ENCODE results near the gene ITK. TPM values are rescaled to one million over a fixed set of nuclear protein-coding genes. Genes with fewer than 3 reads are reported as not detected.
A peak's percentile ranks its signal among the peaks of the same experiment; 100 is the strongest.

Gene ITK
- polyA plus RNA-seq, 1 donor: 0.31 TPM

DNA sequence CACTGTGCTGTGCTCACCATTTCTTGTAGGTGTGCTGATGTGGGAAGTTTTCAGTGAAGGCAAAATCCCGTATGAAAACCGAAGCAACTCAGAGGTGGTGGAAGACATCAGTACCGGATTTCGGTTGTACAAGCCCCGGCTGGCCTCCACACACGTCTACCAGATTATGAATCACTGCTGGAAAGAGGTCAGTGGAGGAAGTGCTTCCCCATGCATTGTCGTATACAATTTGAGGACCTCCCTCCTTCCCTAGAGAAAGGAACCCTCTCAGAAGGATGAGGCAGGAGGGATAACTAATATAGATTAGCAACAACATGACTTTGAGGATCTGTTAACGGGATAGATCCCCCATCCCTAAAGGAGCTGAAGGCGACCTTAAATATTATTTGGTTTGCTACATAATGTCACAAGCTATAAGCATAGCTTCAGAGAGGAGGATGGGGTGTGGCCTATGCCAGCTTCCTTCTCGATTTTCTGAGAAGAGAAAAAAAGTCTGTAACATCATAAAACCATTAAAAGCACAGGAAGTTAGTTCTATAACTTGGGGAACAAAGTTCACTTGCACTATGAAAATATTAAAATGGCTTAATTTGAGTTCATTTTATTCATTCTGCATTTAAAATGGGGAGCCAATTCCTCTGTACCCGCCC lies 68.3 kb downstream of the ITK start:
- DNase-seq: no peak

DNA sequence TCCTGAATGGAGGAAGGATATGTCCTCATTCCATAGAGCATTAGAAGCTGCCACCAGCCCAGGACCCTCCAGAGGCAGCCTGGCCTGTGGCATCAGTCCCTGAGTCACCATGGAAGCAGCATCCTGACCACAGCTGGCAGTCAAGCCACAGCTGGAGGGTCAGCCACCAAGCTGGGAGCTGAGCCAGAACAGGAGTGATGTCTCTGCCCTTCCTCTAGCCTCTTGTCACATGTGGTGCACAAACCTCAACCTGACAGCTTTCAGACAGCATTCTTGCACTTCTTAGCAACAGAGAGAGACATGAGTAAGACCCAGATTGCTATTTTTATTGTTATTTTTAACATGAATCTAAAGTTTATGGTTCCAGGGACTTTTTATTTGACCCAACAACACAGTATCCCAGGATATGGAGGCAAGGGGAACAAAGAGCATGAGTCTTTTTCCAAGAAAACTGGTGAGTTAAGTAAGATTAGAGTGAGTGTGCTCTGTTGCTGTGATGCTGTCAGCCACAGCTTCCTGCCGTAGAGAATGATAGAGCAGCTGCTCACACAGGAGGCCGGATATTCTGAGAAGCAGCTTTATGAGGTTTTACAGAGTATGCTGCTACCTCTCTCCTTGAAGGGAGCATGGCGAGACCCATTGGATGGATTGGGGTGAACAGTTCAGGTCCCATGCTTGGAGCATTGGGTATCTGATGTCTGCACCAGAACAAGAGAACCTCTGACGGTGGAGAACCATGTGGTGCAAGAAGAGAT lies 72.2 kb downstream of the ITK start:
- no peak for DNase-seq

DNA sequence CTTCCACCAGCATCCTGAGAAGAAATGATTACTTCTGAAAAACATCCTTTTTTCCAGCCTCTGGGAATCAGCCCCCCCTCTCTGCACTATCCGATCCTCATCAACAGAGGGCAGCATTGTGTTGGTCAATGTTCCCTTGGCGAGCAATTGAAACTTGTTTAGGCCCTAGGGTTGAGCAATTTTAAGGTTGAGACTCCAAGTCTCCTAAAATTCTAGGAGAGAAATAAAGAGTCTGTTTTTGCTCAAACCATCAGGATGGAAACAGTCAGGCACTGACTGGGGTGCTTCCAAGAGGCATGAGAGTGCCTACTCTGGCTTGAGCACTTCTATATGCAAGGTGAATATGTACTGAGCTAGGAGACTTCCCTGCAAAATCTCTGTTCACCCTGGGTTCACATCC lies 72.9 kb downstream of the ITK start:
- peak; percentile 13 for DNase-seq

DNA sequence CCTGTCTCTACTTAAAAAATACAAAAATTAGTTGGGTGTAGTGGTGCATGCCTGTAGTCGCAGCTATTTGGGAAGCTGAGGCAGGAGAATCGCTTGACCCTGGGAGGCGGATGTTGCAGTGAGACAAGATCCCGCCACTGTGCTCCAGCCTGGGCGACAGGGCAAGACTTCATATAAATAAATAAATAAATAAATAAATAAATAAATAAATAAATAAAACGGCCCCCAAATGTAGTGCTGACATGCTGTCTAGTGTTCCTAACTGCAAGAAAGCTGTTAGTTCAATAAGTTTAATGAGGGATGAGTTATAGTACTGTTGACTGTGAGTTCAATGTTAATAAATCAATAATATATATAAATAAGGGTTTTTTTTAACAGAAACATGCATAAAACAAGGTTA lies 77.8 kb downstream of the ITK start:
- DNase-seq: no peak

DNA sequence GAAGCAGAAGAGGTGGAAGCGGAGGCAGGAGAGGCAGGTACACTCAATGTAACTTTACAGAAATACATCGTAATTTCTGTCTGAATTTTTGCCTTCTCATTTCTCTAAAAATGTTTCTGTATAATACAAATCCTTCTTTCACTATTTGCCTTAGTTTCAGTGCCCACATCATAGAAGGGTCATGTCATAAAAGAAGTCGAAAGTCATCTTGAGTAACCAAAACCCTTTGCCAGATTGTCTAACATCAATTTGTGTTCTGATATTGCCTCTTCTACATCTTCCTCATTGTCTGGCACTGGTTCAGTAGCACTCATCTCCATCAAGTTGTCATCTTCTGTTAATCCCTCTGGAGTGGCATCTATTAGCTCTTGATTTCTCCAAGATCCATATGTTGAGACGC lies 79.1 kb downstream of the ITK start:
- no peak for DNase-seq

DNA sequence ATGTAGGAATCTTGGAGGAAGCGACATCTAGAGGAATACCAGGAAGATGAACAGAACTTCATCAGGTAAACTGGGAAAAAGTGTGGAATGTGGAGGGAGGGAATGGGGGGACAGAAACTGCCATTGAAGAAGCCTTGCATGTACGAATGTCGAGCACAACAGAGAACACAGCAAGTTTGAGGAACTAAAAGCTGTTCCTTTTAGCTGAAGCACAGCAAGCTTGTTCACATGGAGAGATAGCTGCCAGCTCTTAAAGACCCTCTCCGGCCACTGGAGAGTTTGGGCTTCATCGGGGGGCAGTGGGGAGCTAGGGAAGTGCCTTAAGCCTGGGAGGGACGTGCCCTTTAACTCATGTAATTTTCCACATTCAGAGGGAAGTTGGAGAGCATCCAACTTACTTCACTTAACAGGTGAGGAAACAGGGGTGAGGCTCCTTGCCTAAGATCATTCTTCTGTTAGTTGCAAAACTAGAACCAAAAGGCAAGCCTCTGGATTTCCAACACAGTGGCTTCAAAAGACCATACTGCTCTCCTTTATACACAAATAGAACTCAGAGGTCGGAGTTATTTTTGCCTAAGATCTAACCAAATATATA lies 83.0 kb downstream of the ITK start:
- DNase-seq: no peak

DNA sequence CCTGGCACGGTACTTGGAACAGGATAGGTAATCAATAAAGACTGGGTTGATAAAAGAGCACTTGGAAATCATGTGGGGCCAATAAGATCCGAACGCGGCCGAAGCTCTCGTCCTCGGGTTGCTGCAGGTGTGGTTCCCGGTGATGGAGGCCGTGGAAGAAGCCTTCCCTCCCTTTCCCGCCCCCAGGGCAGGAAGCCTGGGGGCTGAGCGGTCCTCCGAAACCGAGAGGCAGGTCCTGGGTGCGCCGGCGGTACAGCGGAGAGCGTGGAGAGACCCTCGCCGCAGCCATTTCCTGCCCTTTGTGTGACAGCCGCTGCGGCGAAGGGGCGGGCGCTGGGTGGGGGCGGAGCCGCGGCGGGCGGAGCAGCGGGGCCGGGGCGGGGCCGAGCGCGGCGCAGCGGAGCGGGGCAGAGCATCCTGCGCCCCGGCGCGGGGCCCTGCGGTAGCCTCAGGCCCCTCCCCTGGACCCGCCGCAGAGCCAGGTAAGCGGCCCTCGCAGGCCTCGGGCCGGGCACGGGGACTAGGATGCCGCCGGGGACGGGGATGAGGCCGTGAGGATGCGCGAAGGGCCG lies 85.2 kb downstream of the ITK start, which contains the start of gene CYFIP2:
Gene CYFIP2, plus strand, starts transcription at position 410 of the 572 bp plus-strand sequence. CDS start 19,239 bp downstream, outside the sequence.
- peak; percentile 47 for DNase-seq

DNA sequence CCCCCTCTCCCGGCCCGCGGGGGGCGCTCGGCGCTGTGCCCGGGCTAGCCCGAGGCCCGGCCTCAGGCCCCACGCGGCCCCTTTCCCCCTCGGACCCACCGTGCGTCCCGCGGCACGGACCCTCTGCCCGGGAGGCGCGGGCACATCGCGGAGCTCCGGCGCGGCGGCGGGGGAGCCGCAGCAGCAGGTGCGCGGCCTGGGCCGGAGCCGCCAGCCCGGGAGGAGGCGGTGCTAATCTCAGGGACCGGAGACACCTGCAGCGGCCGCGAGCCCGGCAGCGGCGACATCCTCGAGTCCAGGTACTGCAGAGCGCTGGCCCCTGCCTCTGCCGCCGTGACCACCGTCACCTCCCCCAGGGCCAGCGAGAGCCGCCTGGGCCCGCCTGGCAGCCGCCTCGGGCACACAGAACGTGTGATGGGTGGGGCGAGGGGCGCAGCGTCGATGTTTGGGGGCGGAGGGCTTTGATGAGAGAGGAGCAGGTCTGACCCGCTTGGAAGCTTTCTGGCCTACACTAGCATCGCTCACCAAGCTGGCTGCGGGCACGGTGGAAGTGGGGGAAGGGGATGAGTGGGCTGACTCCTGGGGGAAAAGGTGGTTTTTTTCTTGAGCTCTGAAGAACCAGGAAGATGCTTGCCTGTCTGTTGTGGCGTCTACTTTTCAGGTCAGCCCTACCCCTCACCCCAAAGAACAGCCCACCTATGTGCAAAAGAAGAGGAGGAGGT lies 85.8 kb downstream of the ITK start:
- peak; percentile 12 for DNase-seq

DNA sequence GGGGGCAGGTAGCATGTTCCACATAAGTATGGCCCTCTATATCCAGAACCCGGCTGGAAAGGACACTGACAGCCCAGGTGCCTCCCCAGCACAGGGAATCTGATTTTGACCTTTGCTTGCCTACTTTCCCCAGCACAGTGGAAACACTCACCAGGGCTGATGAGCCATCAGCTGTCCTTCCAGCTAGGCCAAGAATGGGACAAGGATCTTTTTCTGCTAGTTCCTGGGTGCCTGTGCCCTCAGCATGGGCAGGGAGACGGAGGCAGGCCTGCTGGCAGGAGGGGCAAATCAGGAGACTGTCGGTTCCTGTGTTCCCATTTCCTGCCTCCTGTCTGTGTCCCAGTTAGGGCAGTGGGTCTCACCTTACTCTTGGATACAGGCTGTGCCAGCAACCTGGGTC lies 86.4 kb downstream of the ITK start:
- no peak for DNase-seq

DNA sequence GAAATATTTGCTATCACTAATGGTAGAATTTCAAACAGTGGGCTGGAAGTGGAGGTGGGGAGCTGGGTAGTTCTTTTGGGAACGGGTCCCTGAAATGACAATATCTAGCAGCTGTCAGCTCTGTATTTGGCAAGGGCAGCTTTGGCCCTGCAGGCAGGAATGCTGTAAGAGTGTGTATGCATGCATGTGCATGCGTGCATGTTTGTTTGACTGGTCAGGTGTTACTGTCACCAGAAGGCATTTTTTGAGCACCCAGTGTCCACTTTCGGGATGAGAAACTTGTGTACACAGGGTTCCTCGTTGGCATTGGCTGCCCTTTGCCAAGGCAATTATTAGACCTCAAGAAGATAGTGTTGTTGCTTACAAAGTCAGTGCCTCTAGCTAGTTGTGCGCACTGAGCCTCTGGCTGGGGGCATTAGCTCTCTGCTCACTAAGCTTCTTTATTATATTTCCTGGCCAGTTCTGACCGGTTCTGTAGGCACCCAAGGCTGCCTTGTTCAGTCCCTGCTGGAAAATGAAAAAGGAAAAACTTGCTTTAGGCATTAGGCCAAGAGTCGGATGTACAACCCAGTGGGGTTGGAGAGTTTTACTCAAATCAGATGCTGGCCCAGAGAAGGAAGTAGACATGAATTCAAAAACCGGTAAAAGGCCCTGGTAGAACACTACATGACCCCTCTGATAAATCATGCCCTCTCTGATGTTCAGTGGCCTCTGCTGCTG lies 87.3 kb downstream of the ITK start:
- DNase-seq: no peak

DNA sequence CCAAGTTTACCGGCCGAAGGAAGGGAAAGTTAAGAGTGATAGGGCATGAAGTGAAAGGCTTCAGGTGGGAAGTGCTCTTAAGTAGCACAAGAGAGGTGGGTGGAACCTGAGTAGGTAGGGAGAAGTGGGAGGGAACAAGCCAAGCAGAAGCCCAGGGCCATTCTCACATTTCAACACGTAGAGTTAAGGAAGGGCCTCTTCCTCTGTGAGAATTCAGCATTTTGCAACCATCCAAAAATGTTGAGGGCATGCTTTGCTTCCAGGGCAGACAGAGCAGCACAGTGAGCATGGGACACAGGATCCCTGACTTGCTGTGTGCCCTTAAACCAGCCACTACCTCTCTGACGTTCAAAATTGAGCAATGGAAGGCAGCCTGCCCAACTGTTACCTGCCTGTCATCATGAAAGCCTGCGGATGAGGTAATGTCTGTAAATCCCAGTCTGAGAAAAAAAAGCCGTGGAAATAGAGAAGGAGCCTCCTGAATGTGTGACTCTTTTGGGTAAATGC lies 88.6 kb downstream of the ITK start:
- no peak for DNase-seq

DNA sequence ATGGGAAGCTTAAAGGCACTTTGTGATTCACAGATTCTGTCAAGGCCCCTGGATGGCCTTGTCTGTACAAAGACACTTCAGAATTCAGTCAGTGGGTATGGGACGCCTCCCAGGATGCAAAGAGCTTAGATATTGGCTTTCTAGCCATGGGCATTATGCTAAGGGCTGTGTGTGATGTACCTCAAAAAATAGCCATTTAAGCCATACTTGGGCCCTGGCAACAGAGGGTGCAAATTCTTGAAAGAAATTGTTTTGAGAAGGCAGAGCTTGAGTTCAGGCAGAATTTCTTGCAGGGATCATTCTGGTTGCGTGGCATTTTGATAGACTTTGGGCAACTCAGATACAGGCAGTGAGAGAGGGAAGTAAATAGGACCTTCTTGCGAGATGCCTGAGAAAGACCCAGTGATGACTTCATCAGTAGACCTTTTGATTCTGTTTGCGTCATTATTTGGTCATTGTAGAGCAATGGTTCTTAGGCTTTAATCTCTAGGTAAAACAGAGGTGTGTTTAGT lies 89.2 kb downstream of the ITK start:
- DNase-seq: no peak

DNA sequence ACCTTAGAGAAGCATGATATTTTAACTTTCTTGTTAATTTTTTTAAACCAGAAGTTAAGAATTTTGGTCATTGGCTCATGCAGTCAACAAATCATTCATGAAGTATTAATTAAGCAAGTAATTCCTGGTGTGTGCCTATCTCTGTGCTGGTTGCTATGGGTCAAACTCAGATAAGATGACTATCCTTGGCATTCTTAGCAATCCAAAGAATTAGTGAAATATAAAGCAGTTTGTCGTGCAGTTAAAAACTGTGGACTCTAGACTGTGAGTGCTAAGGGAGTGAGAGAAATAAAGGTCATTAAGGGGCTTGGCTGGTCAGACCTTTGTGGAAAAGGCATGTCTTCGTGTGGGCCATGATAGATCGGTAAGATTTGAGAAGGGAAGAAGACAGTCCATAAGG lies 90.1 kb downstream of the ITK start:
- no peak for DNase-seq

DNA sequence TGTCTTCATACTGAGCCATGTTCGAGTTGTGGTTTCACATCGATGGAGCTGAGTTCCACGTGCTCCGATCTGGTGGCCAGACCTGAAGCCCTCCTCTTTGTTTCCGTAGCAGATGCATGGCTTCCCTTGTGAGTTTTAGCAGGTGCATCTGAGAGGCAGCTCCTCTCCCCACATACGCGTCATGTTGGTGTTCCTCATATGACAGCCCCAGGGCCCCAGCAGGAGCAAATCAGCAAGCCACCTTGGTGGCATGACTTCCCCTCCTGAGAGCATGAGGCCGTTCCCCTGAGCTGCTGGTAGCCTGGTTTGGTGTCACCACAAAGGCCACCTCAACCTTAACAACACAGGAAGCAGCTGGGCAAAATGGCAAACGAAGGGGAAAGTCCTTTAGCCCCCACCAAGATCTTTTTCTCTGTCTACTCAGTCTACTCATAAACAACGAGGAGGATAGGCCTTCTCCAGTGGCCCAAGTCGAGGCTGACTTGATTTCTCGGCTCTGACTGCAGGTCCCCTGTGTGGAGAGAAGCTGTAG lies 91.2 kb downstream of the ITK start:
- DNase-seq: no peak

DNA sequence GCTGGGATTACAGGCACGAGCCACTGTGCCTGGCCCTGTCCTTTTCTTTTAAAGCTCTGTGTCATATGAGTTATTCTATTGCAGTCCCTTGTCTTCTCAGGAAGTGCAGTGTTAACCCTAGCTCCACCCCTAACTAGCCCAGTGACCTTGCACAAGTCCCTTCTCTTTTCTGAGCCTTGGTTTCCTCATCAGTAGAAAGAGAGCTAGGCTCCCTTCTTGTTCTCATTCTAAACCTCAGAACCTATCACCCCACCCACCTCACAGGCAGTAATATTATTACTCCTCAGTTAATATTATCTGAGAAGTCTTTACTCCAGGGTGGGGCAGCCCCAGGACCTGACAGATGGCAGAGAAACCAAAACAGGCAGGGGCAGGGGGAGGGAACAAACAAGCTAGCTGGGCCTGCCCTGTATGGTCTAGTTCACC lies 92.5 kb downstream of the ITK start:
- DNase-seq: no peak

DNA sequence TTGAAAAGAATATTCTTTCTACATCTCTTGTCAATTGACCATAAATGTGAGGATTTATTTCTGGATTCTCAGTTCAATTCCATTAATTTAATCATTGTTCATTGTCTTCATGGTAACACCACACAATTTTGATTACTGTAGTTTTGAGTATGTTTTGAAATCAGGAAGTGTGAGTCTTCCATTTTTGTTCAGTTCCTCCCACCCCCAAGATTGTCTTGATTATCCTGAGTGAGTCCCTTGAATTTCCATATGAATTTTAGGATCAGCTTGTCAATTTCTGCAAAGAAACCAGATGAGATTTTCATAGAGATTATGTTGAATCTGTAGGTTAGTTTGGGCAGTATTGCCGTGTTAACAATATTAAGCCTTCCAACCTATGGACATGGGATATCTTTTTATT lies 94.8 kb downstream of the ITK start:
- no peak for DNase-seq

DNA sequence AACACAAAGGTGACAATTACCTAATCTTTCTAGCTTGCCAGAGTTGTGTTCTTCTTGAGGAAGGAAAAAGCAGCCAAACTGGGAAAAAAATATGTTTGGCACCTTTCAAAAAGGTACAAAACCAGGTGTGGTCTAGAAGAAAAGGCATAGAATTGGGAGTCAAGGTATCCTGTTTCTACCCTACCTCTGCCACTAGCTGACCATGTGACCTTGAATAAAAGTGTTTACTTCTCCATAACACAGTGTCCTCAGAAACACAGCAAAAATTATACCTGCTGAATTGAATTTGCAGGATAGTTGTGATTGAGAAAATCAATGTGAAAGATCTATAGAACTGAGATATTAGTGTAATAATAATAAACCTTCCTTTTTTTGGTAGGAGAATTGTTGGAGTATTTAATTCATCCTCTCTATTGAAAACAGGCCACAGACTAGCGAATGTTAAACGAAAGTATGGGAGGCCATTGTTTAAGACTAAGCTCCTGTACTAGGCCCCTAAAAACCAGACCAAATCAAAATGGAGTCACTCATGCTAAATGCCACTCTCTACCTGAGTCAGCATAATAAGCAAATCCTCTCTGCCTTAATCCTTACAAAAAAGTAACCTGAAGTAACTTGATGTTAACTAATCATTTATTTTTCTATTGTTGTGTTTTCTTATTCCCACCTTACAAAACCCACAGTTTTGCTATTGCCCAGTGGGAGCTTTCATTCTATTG lies 97.8 kb downstream of the ITK start:
- no peak for DNase-seq

DNA sequence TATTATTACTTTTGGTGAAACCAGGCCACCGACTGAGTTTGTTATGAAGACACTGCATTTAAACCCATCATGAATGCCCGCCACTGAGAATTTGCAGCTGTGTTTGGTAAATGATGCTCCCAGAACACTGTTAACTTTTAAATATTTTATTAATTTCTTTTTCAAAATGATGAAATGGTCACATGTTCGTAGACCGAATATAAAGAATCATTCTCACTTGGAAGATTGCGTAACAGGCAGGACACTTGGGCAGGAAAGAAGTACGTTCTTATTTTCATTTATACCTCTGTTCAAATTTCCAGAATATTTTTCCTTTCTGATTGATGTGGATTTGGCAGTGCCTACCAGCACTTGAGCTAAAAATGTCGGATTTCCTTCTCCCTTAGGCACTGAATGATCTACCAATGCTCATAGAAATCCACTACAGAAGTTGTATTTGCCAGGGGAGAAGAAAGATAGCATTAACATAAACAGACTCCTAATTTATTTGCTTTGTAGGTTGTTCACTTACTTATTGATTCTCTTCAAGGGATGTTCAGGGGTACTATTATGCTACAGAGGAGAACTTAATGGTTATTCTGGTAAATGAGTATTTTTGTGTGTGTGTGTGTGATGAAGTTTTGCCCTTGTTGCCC lies 99.1 kb downstream of the ITK start:
- no peak for DNase-seq

DNA sequence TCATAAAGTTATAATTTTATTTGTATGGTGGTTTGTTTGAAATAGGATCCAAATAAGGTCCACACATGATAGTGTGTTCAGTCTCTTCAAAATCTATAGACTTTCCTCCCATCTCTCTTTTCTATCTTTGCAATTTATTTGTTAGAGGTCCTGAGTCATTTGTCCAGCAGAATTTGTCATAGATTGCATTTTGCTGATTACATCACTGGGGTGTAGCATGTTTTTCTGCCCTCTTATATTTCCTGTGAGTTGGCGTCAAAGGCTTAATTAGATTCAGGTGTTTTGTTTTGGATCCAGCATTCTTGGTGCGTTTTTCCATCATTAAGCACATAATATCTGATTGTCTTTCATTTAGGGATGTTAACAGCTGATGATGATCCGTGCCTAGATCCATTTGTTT lies 100.3 kb downstream of the ITK start:
- DNase-seq: no peak

DNA sequence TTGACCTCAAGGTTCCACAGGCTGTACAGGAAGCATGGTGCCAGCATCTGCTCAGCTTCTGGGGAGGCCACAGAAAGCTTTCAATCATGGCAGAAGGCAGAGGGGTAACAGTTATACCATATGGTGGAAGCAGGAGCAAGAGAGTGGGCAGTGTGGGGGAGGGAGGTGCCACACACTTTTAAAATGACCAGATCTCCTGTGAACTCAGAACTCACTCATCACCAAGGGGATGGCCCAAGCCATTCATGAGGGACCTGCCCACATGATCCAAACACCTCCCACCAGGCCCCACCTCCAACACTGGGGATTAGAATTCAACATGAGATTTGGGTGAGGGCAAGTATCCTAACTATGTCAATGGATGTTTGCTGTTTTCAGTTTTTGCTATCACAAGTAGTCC lies 101.5 kb downstream of the ITK start:
- no peak for DNase-seq

Data from hindlimb muscle (tissue), 1 donor.